ENCODE data around the gene C16orf89.
"Not testable (repeated sequence)": the region's sequence is repeated elsewhere in the genome, so short reads cannot be mapped to it uniquely, and the experiment has no call there.

DNA sequence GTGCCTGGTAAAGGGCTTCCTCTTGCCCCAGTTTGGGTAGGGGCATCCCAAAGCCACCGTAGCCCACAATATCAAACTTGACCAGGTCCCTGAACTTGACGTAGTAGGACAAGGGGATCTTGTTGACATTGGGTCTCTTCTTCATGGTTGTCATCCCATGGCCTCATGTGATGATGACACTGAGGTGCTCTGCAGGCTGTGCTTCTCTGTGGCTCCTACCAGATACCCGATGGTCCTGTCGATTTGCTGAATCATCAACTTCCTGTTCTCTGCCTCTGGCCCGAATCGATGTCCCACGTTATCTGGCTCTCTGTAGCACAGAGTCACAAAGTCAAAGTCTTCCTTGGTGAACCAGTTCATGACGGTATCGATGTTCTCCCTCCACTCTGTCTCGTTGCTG is 45.2 kb upstream of the C16orf89 start:
- not testable (repeated sequence) for TF ChIP-seq SP1 (IDR thresholded peaks at IDR 0.05; ENCODE audit: low read depth, low read length); SUZ12 (IDR thresholded peaks at IDR 0.05; ENCODE audit: unreplicated experiment); EGR1 (IDR thresholded peaks at IDR 0.05; ENCODE audit: borderline replicate concordance in 1 of 2, low read depth in 2 of 2, low read length in 2 of 2); MYC (IDR thresholded peaks at IDR 0.05; ENCODE audit: insufficient read depth, insufficient read length, insufficient replicate concordance, low read length, severe bottlenecking); KDM1A (IDR thresholded peaks at IDR 0.05; ENCODE audit: borderline replicate concordance); JUND (IDR thresholded peaks at IDR 0.05; ENCODE audit: low read depth, low read length); RBBP5 (conservative IDR thresholded peaks at IDR 0.05); IRF3 (IDR thresholded peaks at IDR 0.05); NBN (IDR thresholded peaks at IDR 0.05); POLR2AphosphoS2 (IDR thresholded peaks at IDR 0.05; ENCODE audit: low read depth, low read length)

Measured in GM12878 (cell line).